ENCODE results near the gene CNOT6.

CNOT6 gene

GRCh38 chr5:180591311-180591887 is 97.2 kb downstream of the CNOT6 start, which contains the start of gene SCGB3A1:
Gene SCGB3A1 (minus strand): TSS chr5:180591499. CDS start chr5:180591462, 37 bp downstream.
- Histone ChIP-seq H3K4me3 (ENCODE audit: low read length) (no peak within 1 kb of the TSS), H3K79me2 (ENCODE audit: low read length) (no peaks in the 10 kb centered on the region), H3K9me3 (ENCODE audit: insufficient read depth, low read length) (no peaks in the 10 kb centered on the region), H3K9ac (ENCODE audit: low read length) (no peak within 1 kb of the TSS), H3K4me1 (ENCODE audit: low read length) (no peaks in the 10 kb centered on the region), H3K27me3 (ENCODE audit: low read depth, low read length) (no peaks in the 10 kb centered on the region), H3K36me3 (replicated peaks; ENCODE audit: low read depth, low read length) (no peaks in the 10 kb centered on the region), H3K27ac (ENCODE audit: low read length) (no peak within 1 kb of the TSS), H3K4me2 (ENCODE audit: low read length) (no peak within 1 kb of the TSS), H2AFZ (ENCODE audit: low read depth, low read length) (no peak within 1 kb of the TSS), H4K20me1 (ENCODE audit: insufficient read depth, low read length) (no peaks in the 10 kb centered on the region)
- TF ChIP-seq EZH2phosphoT487 (IDR thresholded peaks at IDR 0.05; ENCODE audit: low read depth) (no peak), CTCF (IDR thresholded peaks at IDR 0.05; ENCODE audit: low read depth, low read length) (no peak)

GRCh38 chr5:180592176-180592575 is 98.0 kb downstream of the CNOT6 start:
- TF ChIP-seq CTCF (IDR thresholded peaks at IDR 0.05; ENCODE audit: low read depth, low read length) (no peak), EZH2phosphoT487 (IDR thresholded peaks at IDR 0.05; ENCODE audit: low read depth) (no peak)
- H3K9me3 ChIP-seq (ENCODE audit: insufficient read depth, low read length) = no peaks in the 10 kb centered on the region
- no peak overlapping the region for H3K9ac ChIP-seq (ENCODE audit: low read length)
- H2AFZ ChIP-seq (ENCODE audit: low read depth, low read length) = no peak overlapping the region
- H3K36me3 ChIP-seq (replicated peaks; ENCODE audit: low read depth, low read length) = no peaks in the 10 kb centered on the region
- no peaks in the 10 kb centered on the region for H3K4me1 ChIP-seq (ENCODE audit: low read length)
- no peaks in the 10 kb centered on the region for H4K20me1 ChIP-seq (ENCODE audit: insufficient read depth, low read length)
- no peaks in the 10 kb centered on the region for H3K79me2 ChIP-seq (ENCODE audit: low read length)
- no peak overlapping the region for H3K4me3 ChIP-seq (ENCODE audit: low read length)
- no peaks in the 10 kb centered on the region for H3K27me3 ChIP-seq (ENCODE audit: low read depth, low read length)
- no peak overlapping the region for H3K4me2 ChIP-seq (ENCODE audit: low read length)
- H3K27ac ChIP-seq (ENCODE audit: low read length) = no peak overlapping the region

GRCh38 chr5:180593446-180594206 is 99.4 kb downstream of the CNOT6 start:
- Histone ChIP-seq H3K4me1 (ENCODE audit: low read length) (no peaks in the 10 kb centered on the region), H2AFZ (ENCODE audit: low read depth, low read length) (no peak overlapping the region), H3K27me3 (ENCODE audit: low read depth, low read length) (no peaks in the 10 kb centered on the region), H3K36me3 (replicated peaks; ENCODE audit: low read depth, low read length) (no peaks in the 10 kb centered on the region), H4K20me1 (ENCODE audit: insufficient read depth, low read length) (no peaks in the 10 kb centered on the region), H3K9me3 (ENCODE audit: insufficient read depth, low read length) (no peaks in the 10 kb centered on the region), H3K4me3 (ENCODE audit: low read length) (no peak overlapping the region), H3K27ac (ENCODE audit: low read length) (no peak overlapping the region), H3K79me2 (ENCODE audit: low read length) (no peaks in the 10 kb centered on the region), H3K9ac (ENCODE audit: low read length) (no peak overlapping the region), H3K4me2 (ENCODE audit: low read length) (no peak overlapping the region)
- TF ChIP-seq EZH2phosphoT487 (IDR thresholded peaks at IDR 0.05; ENCODE audit: low read depth) (no peak), CTCF (IDR thresholded peaks at IDR 0.05; ENCODE audit: low read depth, low read length) (no peak)

- Histone ChIP-seq H3K9ac (ENCODE audit: low read length) (no peak overlapping the region), H3K4me2 (ENCODE audit: low read length) (no peak overlapping the region), H3K36me3 (replicated peaks; ENCODE audit: low read depth, low read length) (no peaks in the 10 kb centered on the region), H2AFZ (ENCODE audit: low read depth, low read length) (no peak overlapping the region), H3K79me2 (ENCODE audit: low read length) (no peaks in the 10 kb centered on the region), H3K9me3 (ENCODE audit: insufficient read depth, low read length) (no peaks in the 10 kb centered on the region), H4K20me1 (ENCODE audit: insufficient read depth, low read length) (no peaks in the 10 kb centered on the region), H3K27me3 (ENCODE audit: low read depth, low read length) (no peaks in the 10 kb centered on the region), H3K27ac (ENCODE audit: low read length) (no peak overlapping the region), H3K4me1 (ENCODE audit: low read length) (no peaks in the 10 kb centered on the region), H3K4me3 (ENCODE audit: low read length) (no peak overlapping the region)
- no peak for TF ChIP-seq CTCF (IDR thresholded peaks at IDR 0.05; ENCODE audit: low read depth, low read length)
- no peak for TF ChIP-seq EZH2phosphoT487 (IDR thresholded peaks at IDR 0.05; ENCODE audit: low read depth)
Measured at GRCh38 chr5:180594311-180595045, 100.3 kb downstream of the CNOT6 start.
